ENCODE results near the gene DBNDD1. TPM values are rescaled to one million over a fixed set of nuclear protein-coding genes. Genes with fewer than 3 reads are reported as not detected.

Gene DBNDD1
- total and polyA plus RNA-seq, 4 donors, result 0.09 to 1.5 (median 0.82) TPM

DNA sequence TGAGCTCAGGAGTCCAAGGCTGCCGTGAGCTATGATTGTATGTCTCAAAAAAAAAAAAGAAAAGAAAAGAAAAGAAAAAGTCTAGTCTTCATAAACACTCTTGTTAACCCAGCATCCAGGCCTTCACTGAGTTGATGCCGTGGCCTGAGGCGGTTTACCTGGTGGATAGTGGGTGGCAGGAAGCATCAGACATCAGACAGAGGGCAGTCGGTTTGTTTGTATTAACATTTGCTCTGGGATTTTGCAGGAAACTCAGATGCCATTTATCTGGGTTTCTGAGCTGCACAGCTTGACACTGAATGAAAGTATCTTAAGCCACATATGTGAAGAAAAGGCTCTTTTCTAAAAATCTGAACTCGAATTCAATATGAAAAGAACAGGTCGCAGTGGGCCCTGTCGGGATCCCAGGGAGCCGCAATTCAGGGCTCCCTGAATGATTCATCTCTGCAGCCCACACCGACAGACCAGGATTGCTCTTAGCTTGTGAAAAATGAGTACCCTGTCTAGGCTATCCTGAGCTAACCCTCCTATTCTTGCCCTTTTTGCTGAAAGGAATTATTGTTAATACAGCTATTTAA lies 1.1 kb upstream of the DBNDD1 start:
- no peak for TF ChIP-seq GABPA (IDR thresholded peaks at IDR 0.05 in 1 of 2, conservative IDR thresholded peaks at IDR 0.05 in 1 of 2)
- no peak for TF ChIP-seq RXRA (IDR thresholded peaks at IDR 0.05)
- no peak for TF ChIP-seq JUND (IDR thresholded peaks at IDR 0.05)
- no peak for TF ChIP-seq TAF1 (conservative IDR thresholded peaks at IDR 0.05)
- TF ChIP-seq SP1 (IDR thresholded peaks at IDR 0.05), result no peak
- TF ChIP-seq RAD21 (IDR thresholded peaks at IDR 0.05), result no peak
- no peak for TF ChIP-seq HNF4G (IDR thresholded peaks at IDR 0.05)
- TF ChIP-seq YY1 (IDR thresholded peaks at IDR 0.05), result no peak
- peaks cover 2 to 27% (median 17%) of the 10 kb centered on the region in 4 donors for H3K4me1 ChIP-seq (ENCODE audit: control insufficient read depth in 4 of 4, insufficient read depth in 4 of 4, low read length in 3 of 4)

DNA sequence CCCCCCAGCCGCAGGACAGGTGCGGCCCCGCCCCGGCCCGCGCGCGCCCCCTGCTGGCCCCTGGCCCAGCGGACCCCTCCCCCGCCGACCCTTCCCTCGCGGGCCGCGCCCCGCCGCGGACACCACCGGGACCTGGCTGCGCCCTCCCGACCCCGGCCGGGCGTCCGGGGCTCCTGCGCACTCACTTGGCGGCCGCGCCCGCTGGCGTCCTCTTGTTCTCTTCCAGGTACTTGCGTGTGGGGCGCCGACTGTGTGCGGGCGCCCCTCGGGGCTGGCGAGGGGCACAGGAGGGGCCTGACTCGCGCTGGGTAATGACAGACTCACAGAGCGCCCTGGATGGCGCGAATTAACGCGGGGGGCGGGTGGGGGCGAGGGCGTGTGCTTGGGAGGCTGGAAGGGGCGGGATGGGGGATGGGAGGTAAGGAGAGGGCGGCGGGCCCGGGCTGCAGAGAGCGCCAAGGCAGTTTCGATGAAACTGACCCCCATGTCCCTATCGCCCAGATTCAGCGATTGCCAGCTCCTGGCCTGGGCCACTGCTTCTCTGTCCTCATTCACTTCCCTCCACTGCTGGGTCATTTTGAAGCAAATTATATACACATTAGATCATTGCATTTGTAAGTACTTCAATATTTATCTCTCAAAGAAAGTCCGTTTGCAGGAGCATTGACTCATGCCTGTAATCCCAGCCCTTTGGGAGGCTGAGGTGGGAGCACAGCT lies 445 bp upstream of the DBNDD1 start:
- Histone ChIP-seq H3K36me3 (ENCODE audit: control insufficient read depth in 4 of 4, insufficient read depth in 3 of 4, low read depth in 1 of 4, low read length in 3 of 4) (no peaks in the 10 kb centered on the region), H3K27me3 (ENCODE audit: control insufficient read depth in 4 of 4, insufficient read depth in 4 of 4, low read length in 3 of 4) (no peaks in the 10 kb centered on the region), H3K9me3 (ENCODE audit: control insufficient read depth in 4 of 4, low read length in 3 of 4) (no peaks in the 10 kb centered on the region), H3K4me3 (ENCODE audit: low read depth in 1 of 3, low read length in 3 of 3) (peak overlapping the region; percentile 5 to 79 (median 60)), H3K27ac (ENCODE audit: low read depth in 1 of 2, low read length in 2 of 2) (no peak overlapping the region), H3K4me1 (ENCODE audit: control insufficient read depth in 4 of 4, insufficient read depth in 4 of 4, low read length in 3 of 4) (peaks cover 2 to 27% (median 17%) of the 10 kb centered on the region in 4 donors), H3K9ac (ENCODE audit: low read depth in 1 of 2, low read length in 2 of 2) (no peak overlapping the region)
- TF ChIP-seq CTCF (IDR thresholded peaks at IDR 0.05; ENCODE audit: low read depth, low read length, missing input control) (peak; percentile 27), YY1 (IDR thresholded peaks at IDR 0.05) (no peak)
- no peak for DNase-seq (ENCODE audit: low spot score)
- 2% methylated on average over 55 of the region's 57 CpGs for WGBS

More for the DNA sequence above, 1.1 kb upstream of the DBNDD1 start:
- H3K9ac ChIP-seq (ENCODE audit: low read depth in 1 of 2, low read length in 2 of 2), result no peak overlapping the region
- no peak overlapping the region for H3K27ac ChIP-seq (ENCODE audit: low read depth in 1 of 2, low read length in 2 of 2)
- H3K27me3 ChIP-seq (ENCODE audit: control insufficient read depth in 4 of 4, insufficient read depth in 4 of 4, low read length in 3 of 4), result no peaks in the 10 kb centered on the region
- no peaks in the 10 kb centered on the region for H3K9me3 ChIP-seq (ENCODE audit: control insufficient read depth in 4 of 4, low read length in 3 of 4)
- DNase-seq (ENCODE audit: low spot score), result no peak
- H3K4me3 ChIP-seq (ENCODE audit: low read depth in 1 of 3, low read length in 3 of 3), result peak overlapping the region in 1 of 3 donors; percentile 79
- 87% methylated on average over 9 of the region's 9 CpGs for WGBS
- no peaks in the 10 kb centered on the region for H3K36me3 ChIP-seq (ENCODE audit: control insufficient read depth in 4 of 4, insufficient read depth in 3 of 4, low read depth in 1 of 4, low read length in 3 of 4)

DNA sequence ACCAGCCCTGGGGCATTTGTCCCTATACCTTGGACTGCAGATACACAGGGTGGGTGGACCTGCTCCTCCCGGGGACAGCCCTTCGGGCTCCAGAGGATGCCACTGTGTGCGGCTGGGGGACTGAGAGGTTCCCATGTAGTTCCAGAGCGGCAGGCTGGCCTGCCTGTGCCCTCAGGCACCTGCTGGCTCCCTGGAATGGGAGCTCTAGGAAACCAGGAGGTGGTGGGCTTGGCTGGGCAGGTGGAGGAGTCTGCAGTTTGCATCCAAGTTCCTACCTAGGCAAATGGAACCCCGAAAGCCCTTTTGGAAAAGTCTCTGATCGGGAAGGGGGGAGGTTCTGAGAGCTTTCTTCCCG lies 982 bp downstream of the DBNDD1 start:
- Histone ChIP-seq H3K9ac (ENCODE audit: low read depth in 1 of 2, low read length in 2 of 2) (no peak overlapping the region), H3K27ac (ENCODE audit: low read depth in 1 of 2, low read length in 2 of 2) (no peak overlapping the region), H3K9me3 (ENCODE audit: control insufficient read depth in 4 of 4, low read length in 3 of 4) (no peaks in the 10 kb centered on the region), H3K36me3 (ENCODE audit: control insufficient read depth in 4 of 4, insufficient read depth in 3 of 4, low read depth in 1 of 4, low read length in 3 of 4) (no peaks in the 10 kb centered on the region), H3K4me1 (ENCODE audit: control insufficient read depth in 4 of 4, insufficient read depth in 4 of 4, low read length in 3 of 4) (peaks cover 2 to 26% (median 16%) of the 10 kb centered on the region in 4 donors), H3K27me3 (ENCODE audit: control insufficient read depth in 4 of 4, insufficient read depth in 4 of 4, low read length in 3 of 4) (no peaks in the 10 kb centered on the region), H3K4me3 (ENCODE audit: low read depth in 1 of 3, low read length in 3 of 3) (no peak overlapping the region)
- no peak for DNase-seq (ENCODE audit: low spot score)
- WGBS, result 61% methylated on average over 7 of the region's 7 CpGs
- no peak for TF ChIP-seq HNF4G (IDR thresholded peaks at IDR 0.05)
- TF ChIP-seq, protein P1, sequence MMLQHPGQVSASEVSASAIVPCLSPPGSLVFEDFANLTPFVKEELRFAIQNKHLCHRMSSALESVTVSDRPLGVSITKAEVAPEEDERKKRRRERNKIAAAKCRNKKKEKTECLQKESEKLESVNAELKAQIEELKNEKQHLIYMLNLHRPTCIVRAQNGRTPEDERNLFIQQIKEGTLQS (IDR thresholded peaks at IDR 0.05), result no peak
- TF ChIP-seq SP1 (IDR thresholded peaks at IDR 0.05), result no peak
- TF ChIP-seq RAD21 (IDR thresholded peaks at IDR 0.05), result no peak
